ENCODE measurements around the gene GRK3. TPM values are rescaled to one million over a fixed set of nuclear protein-coding genes. Genes with fewer than 3 reads are reported as not detected.

Gene GRK3
- total RNA-seq, 6 experiments from 2014 or later, result 1.1 to 4.9 (median 3.6) TPM

GRCh38 chr22:25718135-25718840 is 153.8 kb downstream of the GRK3 start:
- DNase-seq (no peak), ATAC-seq (no peak)
- WGBS (ENCODE audit: insufficient coverage, low coverage, low lambda C conversion rate, missing lambda C conversion rate), result 86% methylated on average over 9 of the region's 10 CpGs
- H3K4me3 ChIP-seq, result no peak overlapping the region
- no peak overlapping the region for H3K27ac ChIP-seq
- intact Hi-C loops (cut with DNase I), result no loop called here
- no peaks in the 10 kb centered on the region for H3K4me1 ChIP-seq
- no peaks in the 10 kb centered on the region for H3K9me3 ChIP-seq
- TF ChIP-seq CTCF (IDR thresholded peaks at IDR 0.05) (no peak), POLR2A (IDR thresholded peaks at IDR 0.05) (no peak)
- H3K27me3 ChIP-seq, result no peaks in the 10 kb centered on the region
- no peaks in the 10 kb centered on the region for H3K36me3 ChIP-seq

GRCh38 chr22:25722223-25722622 is 157.7 kb downstream of the GRK3 start:
- TF ChIP-seq CTCF (IDR thresholded peaks at IDR 0.05), result no peak
- no peak for TF ChIP-seq POLR2A (IDR thresholded peaks at IDR 0.05)
- no peaks in the 10 kb centered on the region for H3K36me3 ChIP-seq
- 90% methylated on average over 13 of the region's 16 CpGs for WGBS (ENCODE audit: insufficient coverage, low coverage, low lambda C conversion rate, missing lambda C conversion rate)
- H3K4me3 ChIP-seq, result no peak overlapping the region
- H3K27ac ChIP-seq, result no peak overlapping the region
- H3K27me3 ChIP-seq, result no peaks in the 10 kb centered on the region
- no peaks in the 10 kb centered on the region for H3K9me3 ChIP-seq
- no peaks in the 10 kb centered on the region for H3K4me1 ChIP-seq
- no peak for ATAC-seq
- intact Hi-C loops (cut with DNase I), result no loop called here
- no peak for DNase-seq

GRCh38 chr22:25722626-25723025 is 158.2 kb downstream of the GRK3 start:
- DNase-seq (no peak), ATAC-seq (no peak)
- TF ChIP-seq CTCF (IDR thresholded peaks at IDR 0.05), result no peak
- TF ChIP-seq POLR2A (IDR thresholded peaks at IDR 0.05), result no peak
- Histone ChIP-seq H3K4me3 (no peak overlapping the region), H3K9me3 (no peaks in the 10 kb centered on the region), H3K27me3 (no peaks in the 10 kb centered on the region), H3K27ac (no peak overlapping the region), H3K36me3 (no peaks in the 10 kb centered on the region), H3K4me1 (no peaks in the 10 kb centered on the region)
- WGBS (ENCODE audit: insufficient coverage, low coverage, low lambda C conversion rate, missing lambda C conversion rate), result 94% methylated on average over 3 of the region's 3 CpGs
- intact Hi-C loops (cut with DNase I), result no loop called here

GRCh38 chr22:25726241-25726640 is 161.8 kb downstream of the GRK3 start:
- no peaks in the 10 kb centered on the region for H3K36me3 ChIP-seq
- H3K9me3 ChIP-seq, result no peaks in the 10 kb centered on the region
- no peaks in the 10 kb centered on the region for H3K4me1 ChIP-seq
- H3K27me3 ChIP-seq, result no peaks in the 10 kb centered on the region
- 65% methylated on average over 4 of the region's 4 CpGs for WGBS (ENCODE audit: insufficient coverage, low coverage, low lambda C conversion rate, missing lambda C conversion rate)
- H3K4me3 ChIP-seq, result no peak overlapping the region
- no peak overlapping the region for H3K27ac ChIP-seq
- no peak for ATAC-seq
- no peak for DNase-seq
- TF ChIP-seq POLR2A (IDR thresholded peaks at IDR 0.05), result no peak
- TF ChIP-seq CTCF (IDR thresholded peaks at IDR 0.05), result no peak
- intact Hi-C loops (cut with DNase I), result no loop called here
